DND-41 (cell line): ENCODE results near the gene RAD51B.

Source experiments
- ATAC-seq: fragments of 200-7000 bp; cut with Tn5 transposase; 3 replicates; pipeline ENCODE4 v1.9.1; 2021; ENCODE audit warnings: low read depth; ENCODE audit not compliant: insufficient read depth
- DNase-seq: peaks from one replicate; pipeline ENCODE4 v3.0.0-alpha.2; 2020
- H2AFZ ChIP-seq: 2 replicates; pipeline ENCODE4 v1.6.0; 2012; ENCODE audit warnings: low read depth, low read length
- H3K27ac ChIP-seq: 2 replicates; pipeline ENCODE4 v1.5.1; 2012; ENCODE audit warnings: low read length, inconsistent platforms
- H3K27me3 ChIP-seq: fragments of 200-600 bp; sonication (generic); 2 replicates; pipeline ENCODE4 v1.6.0; 2012; ENCODE audit warnings: low read length, mild to moderate bottlenecking, inconsistent platforms; ENCODE audit not compliant: insufficient read depth, poor library complexity
- H3K36me3 ChIP-seq: 2 replicates; pipeline ENCODE4 v1.5.1; 2012; ENCODE audit warnings: low read length, inconsistent platforms; ENCODE audit not compliant: insufficient read depth
- H3K4me1 ChIP-seq: 2 replicates; pipeline ENCODE4 v1.5.1; 2012; ENCODE audit warnings: mild to moderate bottlenecking, low read length; ENCODE audit not compliant: insufficient read depth
- H3K4me2 ChIP-seq: 2 replicates; pipeline ENCODE4 v1.6.0; 2012; ENCODE audit warnings: mild to moderate bottlenecking, moderate library complexity, low read length, inconsistent platforms; ENCODE audit not compliant: insufficient read depth
- H3K4me3 ChIP-seq, 2 experiments: fragments of 200-600 bp in 1 of 2; shearing (Covaris generic) in 1 of 2; 2 replicates each; pipeline ENCODE4 v1.5.1; 2012 to 2016; ENCODE audit warnings: inconsistent platforms in 2 of 2, low read length in 2 of 2, mild to moderate bottlenecking in 2 of 2, low read depth in 1 of 2, moderate library complexity in 1 of 2
- H3K79me2 ChIP-seq: 2 replicates; pipeline ENCODE4 v1.6.0; 2012; ENCODE audit warnings: low read length, inconsistent platforms; ENCODE audit not compliant: insufficient read depth
- H3K9ac ChIP-seq: 2 replicates; pipeline ENCODE4 v1.6.0; 2012; ENCODE audit warnings: low read depth, mild to moderate bottlenecking, inconsistent platforms, low read length, moderate library complexity
- H3K9me3 ChIP-seq: 2 replicates; pipeline ENCODE4 v1.5.1; 2012; ENCODE audit warnings: low read length, moderate library complexity, mild to moderate bottlenecking, inconsistent platforms; ENCODE audit not compliant: insufficient read depth, severe bottlenecking
- H4K20me1 ChIP-seq: 2 replicates; pipeline ENCODE4 v1.6.0; 2012; ENCODE audit warnings: low read length; ENCODE audit not compliant: insufficient read depth
- EZH2 ChIP-seq: IDR thresholded peaks from 3 replicates; pipeline ENCODE4 v1.6.1; 2012; ENCODE audit warnings: borderline replicate concordance, low read depth, mild to moderate bottlenecking, moderate library complexity, low read length, inconsistent platforms; ENCODE audit not compliant: severe bottlenecking
- TF ChIP-seq, protein P1 (sequence below): IDR thresholded peaks from 2 replicates; pipeline ENCODE4 v1.5.1; 2012; ENCODE audit warnings: borderline replicate concordance, low read length, moderate library complexity, mild to moderate bottlenecking; ENCODE audit not compliant: poor library complexity, severe bottlenecking; ENCODE audit errors: extremely low read depth

The RAD51B gene

DNA sequence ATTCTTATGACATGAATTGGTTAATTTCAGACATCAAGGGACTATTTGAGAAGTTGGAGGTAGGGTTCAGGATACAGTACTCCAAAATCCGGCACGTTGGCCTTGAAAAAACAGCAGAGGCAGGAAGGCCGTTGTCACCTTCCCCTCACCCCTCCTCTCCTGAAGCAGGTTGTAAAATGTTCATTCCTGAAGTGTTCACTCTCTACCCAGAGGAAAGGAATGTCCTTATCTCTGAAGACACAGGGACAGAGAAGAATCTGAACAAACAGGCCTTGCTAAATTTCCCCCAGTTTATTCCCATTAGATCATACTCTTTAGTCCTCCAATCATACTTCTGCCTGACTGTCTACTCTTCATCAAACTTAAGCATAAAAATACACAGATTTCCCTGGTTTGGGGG, 659.7 kb downstream of the RAD51B start:
- Histone ChIP-seq H3K27ac (no peak overlapping the region), H3K9me3 (no peaks in the 10 kb centered on the region), H3K4me1 (peaks cover 13% of the 10 kb centered on the region), H3K4me2 (no peak overlapping the region), H3K79me2 (no peaks in the 10 kb centered on the region), H3K36me3 (no peaks in the 10 kb centered on the region), H3K27me3 (no peaks in the 10 kb centered on the region), H2AFZ (no peak overlapping the region), H4K20me1 (no peaks in the 10 kb centered on the region), H3K9ac (no peak overlapping the region), H3K4me3 (no peak overlapping the region)
- no peak for ATAC-seq
- no peak for DNase-seq
- TF ChIP-seq, protein P1, sequence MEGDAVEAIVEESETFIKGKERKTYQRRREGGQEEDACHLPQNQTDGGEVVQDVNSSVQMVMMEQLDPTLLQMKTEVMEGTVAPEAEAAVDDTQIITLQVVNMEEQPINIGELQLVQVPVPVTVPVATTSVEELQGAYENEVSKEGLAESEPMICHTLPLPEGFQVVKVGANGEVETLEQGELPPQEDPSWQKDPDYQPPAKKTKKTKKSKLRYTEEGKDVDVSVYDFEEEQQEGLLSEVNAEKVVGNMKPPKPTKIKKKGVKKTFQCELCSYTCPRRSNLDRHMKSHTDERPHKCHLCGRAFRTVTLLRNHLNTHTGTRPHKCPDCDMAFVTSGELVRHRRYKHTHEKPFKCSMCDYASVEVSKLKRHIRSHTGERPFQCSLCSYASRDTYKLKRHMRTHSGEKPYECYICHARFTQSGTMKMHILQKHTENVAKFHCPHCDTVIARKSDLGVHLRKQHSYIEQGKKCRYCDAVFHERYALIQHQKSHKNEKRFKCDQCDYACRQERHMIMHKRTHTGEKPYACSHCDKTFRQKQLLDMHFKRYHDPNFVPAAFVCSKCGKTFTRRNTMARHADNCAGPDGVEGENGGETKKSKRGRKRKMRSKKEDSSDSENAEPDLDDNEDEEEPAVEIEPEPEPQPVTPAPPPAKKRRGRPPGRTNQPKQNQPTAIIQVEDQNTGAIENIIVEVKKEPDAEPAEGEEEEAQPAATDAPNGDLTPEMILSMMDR, result no peak
- no peak for TF ChIP-seq EZH2

DNA sequence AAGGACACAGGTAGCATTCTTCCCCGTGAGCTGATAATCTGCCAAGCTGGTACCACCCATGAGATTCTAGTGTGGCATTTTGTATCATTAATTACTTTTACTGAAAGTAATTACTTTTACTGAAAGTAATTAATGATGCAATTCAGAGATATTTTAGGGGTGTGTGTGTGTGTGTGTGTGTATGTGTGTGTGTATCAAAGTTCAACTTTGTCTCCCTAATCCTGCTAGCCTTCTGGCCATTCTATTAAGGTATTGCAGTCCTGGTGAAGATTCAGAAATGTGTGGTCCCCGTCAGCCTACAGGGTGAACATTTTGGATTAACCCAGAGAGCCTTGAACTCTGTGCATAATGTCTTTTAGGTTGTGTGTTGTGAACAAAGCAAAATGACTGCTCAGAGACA, 662.4 kb downstream of the RAD51B start:
- no peaks in the 10 kb centered on the region for H4K20me1 ChIP-seq
- no peak for DNase-seq
- H3K4me2 ChIP-seq, result no peak overlapping the region
- ATAC-seq, result no peak
- no peak overlapping the region for H2AFZ ChIP-seq
- H3K9me3 ChIP-seq, result no peaks in the 10 kb centered on the region
- no peaks in the 10 kb centered on the region for H3K36me3 ChIP-seq
- no peaks in the 10 kb centered on the region for H3K79me2 ChIP-seq
- no peak overlapping the region for H3K4me3 ChIP-seq
- H3K27me3 ChIP-seq, result no peaks in the 10 kb centered on the region
- peaks cover 21% of the 10 kb centered on the region for H3K4me1 ChIP-seq
- H3K9ac ChIP-seq, result no peak overlapping the region
- no peak overlapping the region for H3K27ac ChIP-seq
- TF ChIP-seq EZH2, result no peak
- TF ChIP-seq, protein P1, result no peak

DNA sequence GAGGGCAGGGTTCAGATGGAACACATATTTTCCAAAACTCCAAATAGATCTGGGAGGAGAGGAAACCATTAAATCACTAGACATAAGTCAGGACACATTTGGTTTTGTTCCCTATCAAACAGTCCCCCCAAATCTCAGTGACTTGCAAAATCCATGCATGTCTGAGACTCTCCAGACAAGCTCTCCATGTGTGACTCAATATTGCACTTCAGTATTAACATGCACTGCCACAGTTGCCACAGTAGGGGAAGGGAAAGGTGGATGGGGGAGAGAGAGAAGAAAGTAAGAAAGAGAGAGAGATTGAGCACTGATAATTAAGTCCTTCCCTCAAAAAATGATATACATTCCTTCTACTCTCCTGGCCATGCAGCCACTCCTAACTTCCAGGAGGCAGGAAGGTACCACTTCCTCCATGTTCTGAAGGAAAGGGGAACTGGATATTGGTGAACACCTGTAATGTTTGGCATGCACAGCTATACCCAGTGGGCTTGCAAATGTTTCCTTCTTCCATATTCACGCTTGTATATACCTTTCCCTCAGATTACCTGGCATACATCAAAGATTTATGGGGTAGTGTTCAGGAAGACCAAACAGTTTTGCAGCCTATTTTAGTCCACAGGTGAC, 663.3 kb downstream of the RAD51B start:
- ATAC-seq, result no peak
- Histone ChIP-seq H3K27ac (peak overlapping the region; percentile 69), H3K36me3 (no peaks in the 10 kb centered on the region), H3K9me3 (no peaks in the 10 kb centered on the region), H3K4me1 (peaks cover 21% of the 10 kb centered on the region), H4K20me1 (no peaks in the 10 kb centered on the region), H3K27me3 (no peaks in the 10 kb centered on the region), H3K4me3 (no peak overlapping the region), H3K4me2 (no peak overlapping the region), H2AFZ (no peak overlapping the region), H3K79me2 (no peaks in the 10 kb centered on the region), H3K9ac (no peak overlapping the region)
- DNase-seq, result no peak
- TF ChIP-seq, protein P1, result no peak
- TF ChIP-seq EZH2, result no peak
